GM21825 (cell line): ENCODE data around the gene MASP1.
"Not testable (repeated sequence)": the region's sequence is repeated elsewhere in the genome, so short reads cannot be mapped to it uniquely, and the experiment has no call there.

ENCODE experiments used
- ATAC-seq: cut with Tn5 transposase; IDR thresholded peaks from one replicate; pipeline ENCODE4 v1.9.1; 2021; ENCODE audit warnings: mild to moderate bottlenecking, moderate library complexity; ENCODE audit not compliant: unreplicated experiment

Gene MASP1

GRCh38 chr3:187267306-187267705 lies 24.2 kb downstream of the MASP1 start:
- ATAC-seq: no peak

- ATAC-seq: no peak
These were observed 24.8 kb downstream of the MASP1 start for GRCh38 chr3:187266691-187267090.

GRCh38 chr3:187265461-187265955 lies 26.0 kb downstream of the MASP1 start:
- no peak for ATAC-seq

- no peak for ATAC-seq
These were observed 26.6 kb downstream of the MASP1 start for GRCh38 chr3:187264911-187265310.

- ATAC-seq: no peak
These were observed 27.5 kb downstream of the MASP1 start for GRCh38 chr3:187264021-187264420.

- no peak for ATAC-seq
These were observed 28.3 kb downstream of the MASP1 start for GRCh38 chr3:187263270-187263669.

- ATAC-seq: no peak
These were observed 29.2 kb downstream of the MASP1 start for GRCh38 chr3:187262360-187262759.

GRCh38 chr3:187261541-187261969 lies 30.0 kb downstream of the MASP1 start:
- no peak for ATAC-seq

- no peak for ATAC-seq
These were observed 32.4 kb downstream of the MASP1 start for GRCh38 chr3:187259171-187259570.

- ATAC-seq: no peak
These were observed 33.4 kb downstream of the MASP1 start for GRCh38 chr3:187257992-187258692.

- no peak for ATAC-seq
These were observed 34.1 kb downstream of the MASP1 start for GRCh38 chr3:187257471-187257870.

- ATAC-seq: no peak
These were observed 35.4 kb downstream of the MASP1 start for GRCh38 chr3:187256051-187256616.

GRCh38 chr3:187255314-187255713 lies 36.2 kb downstream of the MASP1 start:
- no peak for ATAC-seq

GRCh38 chr3:187252311-187252710 lies 39.2 kb downstream of the MASP1 start:
- ATAC-seq: no peak

GRCh38 chr3:187251599-187251998 lies 39.9 kb downstream of the MASP1 start:
- no peak for ATAC-seq

GRCh38 chr3:187247398-187247797 lies 44.1 kb downstream of the MASP1 start:
- no peak for ATAC-seq

GRCh38 chr3:187243933-187244524 lies 47.5 kb downstream of the MASP1 start:
- ATAC-seq: no peak

GRCh38 chr3:187242900-187243299 lies 48.6 kb downstream of the MASP1 start:
- no peak for ATAC-seq

- ATAC-seq: no peak
These were observed 49.1 kb downstream of the MASP1 start for GRCh38 chr3:187242435-187242834.

- ATAC-seq: not testable (repeated sequence)
These were observed 52.7 kb downstream of the MASP1 start for GRCh38 chr3:187238835-187239234.

GRCh38 chr3:187238239-187238638 lies 53.3 kb downstream of the MASP1 start:
- no peak for ATAC-seq

- ATAC-seq: no peak
These were observed 53.8 kb downstream of the MASP1 start for GRCh38 chr3:187237741-187238140.
